HepG2 (cell line): Measurements from ENCODE around the gene NUDT1. TPM values are rescaled to one million over a fixed set of nuclear protein-coding genes. Genes with fewer than 3 reads are reported as not detected.
A peak's percentile ranks its signal among the peaks of the same experiment; 100 is the strongest.

Experiments used
- AGO2 ChIP-seq: fragments of 200-400 bp; formaldehyde crosslinking; optimal IDR thresholded peaks from 2 replicates; pipeline ENCODE3; 2017; ENCODE audit warnings: mild to moderate bottlenecking, low read depth, low read length, moderate library complexity
- AKAP8 ChIP-seq: sonication (generic); formaldehyde crosslinking; IDR thresholded peaks from 2 replicates; pipeline ENCODE4 v1.5.1; 2020; ENCODE audit warnings: mild to moderate bottlenecking, missing genetic modification reagents
- ATF3 ChIP-seq: sonication (generic); formaldehyde crosslinking; IDR thresholded peaks from 2 replicates; pipeline ENCODE4 v1.4.0; 2020; ENCODE audit warnings: missing genetic modification reagents
- CTCF ChIP-seq: sonication (generic); formaldehyde crosslinking; IDR thresholded peaks from 2 replicates; pipeline ENCODE4 v1.5.0; 2020; ENCODE audit warnings: mild to moderate bottlenecking, missing genetic modification reagents, moderate library complexity
- DPF2 ChIP-seq: sonication (generic); formaldehyde crosslinking; IDR thresholded peaks from 2 replicates; pipeline ENCODE4 v1.4.0; 2020; ENCODE audit warnings: mild to moderate bottlenecking, low read depth, missing genetic modification reagents, borderline replicate concordance
- EP300 ChIP-seq, 3 experiments: sonication (generic) in 1 of 3; formaldehyde crosslinking in 1 of 3; IDR thresholded peaks; 2 replicates each; pipeline versions ENCODE4 v1.5.1 to v1.6.1; 2011 to 2020; ENCODE audit warnings: low read depth in 2 of 3, low read length in 2 of 3, borderline replicate concordance in 1 of 3, improper control_type of control experiment in 1 of 3, mild to moderate bottlenecking in 1 of 3, missing genetic modification reagents in 1 of 3, moderate library complexity in 1 of 3
- FOXC1 ChIP-seq: sonication (generic); formaldehyde crosslinking; IDR thresholded peaks from 2 replicates; pipeline ENCODE4 v1.8.0; 2022; ENCODE audit warnings: mild to moderate bottlenecking, missing genetic modification reagents, borderline replicate concordance
- HBP1 ChIP-seq: IDR thresholded peaks from 2 replicates; pipeline ENCODE4 v1.6.1; 2016; ENCODE audit warnings: low read depth, control low read depth
- HDAC2 ChIP-seq: sonication (generic); formaldehyde crosslinking; IDR thresholded peaks from 2 replicates; pipeline ENCODE4 v1.4.0; 2020; ENCODE audit warnings: missing genetic modification reagents
- HNRNPLL ChIP-seq: fragments of 200-400 bp; formaldehyde crosslinking; IDR thresholded peaks from 2 replicates; pipeline ENCODE4 v1.6.1; 2017; ENCODE audit warnings: mild to moderate bottlenecking, low read depth, low read length; ENCODE audit not compliant: poor library complexity, severe bottlenecking
- KDM1A ChIP-seq: IDR thresholded peaks from 2 replicates; pipeline ENCODE4 v1.6.1; 2016; ENCODE audit warnings: missing compliant biosample characterization
- MXD1 ChIP-seq: sonication (generic); formaldehyde crosslinking; IDR thresholded peaks from 2 replicates; pipeline ENCODE4 v1.4.0; 2020; ENCODE audit warnings: mild to moderate bottlenecking, missing genetic modification reagents
- PATZ1 ChIP-seq: sonication (generic); formaldehyde crosslinking; IDR thresholded peaks from 2 replicates; pipeline ENCODE4 v1.4.0; 2020; ENCODE audit warnings: missing genetic modification reagents
- RAD21 ChIP-seq: fragments of 450-650 bp; formaldehyde crosslinking; IDR thresholded peaks from 2 replicates; pipeline ENCODE4 v1.5.0; 2020; ENCODE audit warnings: mild to moderate bottlenecking
- SMC3 ChIP-seq: IDR thresholded peaks from 2 replicates; pipeline ENCODE4 v1.6.1; 2011; ENCODE audit warnings: low read length, improper control_type of control experiment
- SOX6 ChIP-seq, 2 experiments: fragments of 450-650 bp in 1 of 2; sonication (generic) in 1 of 2; formaldehyde crosslinking in 1 of 2; IDR thresholded peaks; 2 replicates each; pipeline versions ENCODE4 v1.4.0 to v1.6.1; 2017 to 2020; ENCODE audit warnings: antibody characterized with exemption in 1 of 2, mild to moderate bottlenecking in 1 of 2, missing genetic modification reagents in 1 of 2
- XRCC5 ChIP-seq: fragments of 200-400 bp; formaldehyde crosslinking; optimal IDR thresholded peaks from 2 replicates; pipeline ENCODE3; 2017; ENCODE audit warnings: mild to moderate bottlenecking, low read length
- ZBTB38 ChIP-seq: sonication (generic); formaldehyde crosslinking; IDR thresholded peaks from 2 replicates; pipeline ENCODE4 v1.5.1; 2020; ENCODE audit warnings: mild to moderate bottlenecking, missing genetic modification reagents
- ZNF883 ChIP-seq: sonication (generic); formaldehyde crosslinking; IDR thresholded peaks from 2 replicates; pipeline ENCODE4 v1.5.1; 2020; ENCODE audit warnings: mild to moderate bottlenecking, missing genetic modification reagents; ENCODE audit errors: not compliant biosample characterization
- polyA plus RNA-seq, 8 experiments: library from polyadenylated mRNA; depleted of rRNA in 3 of 8; stranded (reverse) in 7 of 8; unstranded in 1 of 8; fragments of >200 nt; fragmentation: Illumina TruSeq in 4 of 8; extraction: Trizol in 4 of 8; gene quantifications; 2 replicates each; pipeline versions ENCODE4 v1.2.1 to v1.2.3, GENCODE V29; 2011 to 2016; ENCODE audit warnings: low read depth in 4 of 8, missing spikeins in 1 of 8, mixed read lengths in 1 of 8; ENCODE audit not compliant: insufficient read depth in 1 of 8
- total RNA-seq, 5 experiments: library from RNA; depleted of rRNA; stranded (reverse); fragments of >200 nt; fragmentation: Illumina TruSeq; extraction: Trizol; gene quantifications; 2 replicates each; pipeline ENCODE4 v1.2.3, GENCODE V29; 2016; ENCODE audit warnings: low read depth in 1 of 5

NUDT1 gene
- total and polyA plus RNA-seq, 2 of the 13 experiments (the other 11 are each of a cell fraction or from before 2014, with no cell fraction given) = 9.1 to 26.8 TPM

- peak; percentile 89 for TF ChIP-seq CTCF
- TF ChIP-seq RAD21 (CRISPR knock-in tag) = peak; percentile 67
- peak; percentile 65 for TF ChIP-seq XRCC5
- no peak for TF ChIP-seq ATF3
- TF ChIP-seq ZNF883 (CRISPR knock-in tag) = peak; percentile 46
- TF ChIP-seq SMC3 = peak; percentile 20; the same call in 1 of the 2 replicates
- TF ChIP-seq MXD1 (CRISPR knock-in tag) = peak; percentile 31; the same call in 1 of the 2 replicates
- no peak for TF ChIP-seq HBP1 (CRISPR knock-in tag)
- TF ChIP-seq HNRNPLL = peak; percentile 21
- TF ChIP-seq ZBTB38 (CRISPR knock-in tag) = 0 out of 2 replicates have a peak, but pooled peaks have one; percentile 46
- TF ChIP-seq DPF2 (CRISPR knock-in tag) = 0 out of 2 replicates have a peak, but pooled peaks have one; percentile 20
- peak; percentile 37; the same call in 1 of the 2 replicates for TF ChIP-seq AKAP8 (CRISPR knock-in tag)
- 0 out of 2 replicates have a peak, but pooled peaks have one; percentile 21 for TF ChIP-seq FOXC1 (CRISPR knock-in tag)
- no peak for TF ChIP-seq EP300 (IDR thresholded peaks at IDR 0.05; ENCODE audit: low read depth in 2 of 2, low read length in 2 of 2)
- TF ChIP-seq EP300 (CRISPR knock-in tag; IDR thresholded peaks at IDR 0.05; ENCODE audit: borderline replicate concordance) = 0 out of 2 replicates have a peak, but pooled peaks have one; percentile 23
- TF ChIP-seq HDAC2 (CRISPR knock-in tag) = no peak
- TF ChIP-seq KDM1A (CRISPR knock-in tag) = no peak
- TF ChIP-seq PATZ1 = 0 out of 2 replicates have a peak, but pooled peaks have one; percentile 10
- TF ChIP-seq SOX6 (IDR thresholded peaks at IDR 0.05) = no peak
- TF ChIP-seq SOX6 (CRISPR knock-in tag; IDR thresholded peaks at IDR 0.05) = no peak
- no peak for TF ChIP-seq AGO2
- TF ChIP-seq, all 625 proteins: peak for 18
These were observed 5.3 kb downstream of the NUDT1 start (continued) for GRCh38 chr7:2247141-2247995.
